Measurements from ENCODE around the gene MARCHF3. TPM values are rescaled to one million over a fixed set of nuclear protein-coding genes. Genes with fewer than 3 reads are reported as not detected.

The MARCHF3 gene
- total and polyA plus RNA-seq, 2 of the 13 experiments (the other 11 are each of a cell fraction or from before 2014, with no cell fraction given): 4.8 to 11.9 TPM

- no peak overlapping the region for H3K27ac ChIP-seq (ENCODE audit: extremely low read length, insufficient read depth, low read length)
- H4K20me1 ChIP-seq (ENCODE audit: insufficient read depth, low read length): no peaks in the 10 kb centered on the region
- WGBS (ENCODE audit: low lambda C conversion rate): 96% methylated on average over 1 of the region's 1 CpG
- H3K79me2 ChIP-seq (ENCODE audit: insufficient read depth, low read length): no peaks in the 10 kb centered on the region
- no peak overlapping the region for H3K9ac ChIP-seq (ENCODE audit: insufficient read depth, low read depth, low read length)
- FAIRE-seq (no peak), ATAC-seq (no peak), DNase-seq (ENCODE audit: low spot score) (no peak)
- in situ Hi-C loops (cut with HindIII; ENCODE audit: extremely low pct_ligation_motif_present, low pct_unique_long_range_greater_than_20kb): no loop called here
- ChIA-PET CTCF (ENCODE audit: low intra/inter-chr PET ratio, low total read pairs) (no interaction called here), POLR2A (no interaction called here)
- no peaks in the 10 kb centered on the region for H3K9me3 ChIP-seq (ENCODE audit: low read length)
- intact Hi-C loops (cut with micrococcal nuclease; ENCODE audit: unreplicated experiment): no loop called here
- BruUV-seq (replicated peaks): no TSS peak
- no peaks in the 10 kb centered on the region for H3K27me3 ChIP-seq (ENCODE audit: control insufficient read depth in 1 of 2, insufficient read depth in 2 of 2, low read length in 2 of 2)
- no peak overlapping the region for H3K4me3 ChIP-seq (replicated peaks in 1 of 3; ENCODE audit: insufficient read depth in 1 of 3, low read depth in 2 of 3, low read length in 3 of 3)
- TF ChIP-seq ZNF782 (CRISPR knock-in tag; IDR thresholded peaks at IDR 0.05; ENCODE audit: borderline replicate concordance) (no peak), HNRNPLL (IDR thresholded peaks at IDR 0.05; ENCODE audit: low read depth, low read length, poor library complexity, severe bottlenecking) (no peak), ZNF225 (CRISPR knock-in tag; IDR thresholded peaks at IDR 0.05) (no peak), KDM5B (CRISPR knock-in tag; IDR thresholded peaks at IDR 0.05; ENCODE audit: borderline replicate concordance) (no peak), ZBTB43 (CRISPR knock-in tag; conservative IDR thresholded peaks at IDR 0.05) (no peak), NBN (conservative IDR thresholded peaks at IDR 0.05) (no peak), ZNF24 (IDR thresholded peaks at IDR 0.05) (no peak), ZBTB1 (CRISPR knock-in tag; IDR thresholded peaks at IDR 0.05; ENCODE audit: borderline replicate concordance) (no peak), ZNF382 (CRISPR knock-in tag; IDR thresholded peaks at IDR 0.05; ENCODE audit: borderline replicate concordance) (no peak), ZBTB4 (CRISPR knock-in tag; IDR thresholded peaks at IDR 0.05; ENCODE audit: borderline replicate concordance) (no peak), ZSCAN30 (CRISPR knock-in tag; IDR thresholded peaks at IDR 0.05) (no peak)
- TF ChIP-seq, protein P1, sequence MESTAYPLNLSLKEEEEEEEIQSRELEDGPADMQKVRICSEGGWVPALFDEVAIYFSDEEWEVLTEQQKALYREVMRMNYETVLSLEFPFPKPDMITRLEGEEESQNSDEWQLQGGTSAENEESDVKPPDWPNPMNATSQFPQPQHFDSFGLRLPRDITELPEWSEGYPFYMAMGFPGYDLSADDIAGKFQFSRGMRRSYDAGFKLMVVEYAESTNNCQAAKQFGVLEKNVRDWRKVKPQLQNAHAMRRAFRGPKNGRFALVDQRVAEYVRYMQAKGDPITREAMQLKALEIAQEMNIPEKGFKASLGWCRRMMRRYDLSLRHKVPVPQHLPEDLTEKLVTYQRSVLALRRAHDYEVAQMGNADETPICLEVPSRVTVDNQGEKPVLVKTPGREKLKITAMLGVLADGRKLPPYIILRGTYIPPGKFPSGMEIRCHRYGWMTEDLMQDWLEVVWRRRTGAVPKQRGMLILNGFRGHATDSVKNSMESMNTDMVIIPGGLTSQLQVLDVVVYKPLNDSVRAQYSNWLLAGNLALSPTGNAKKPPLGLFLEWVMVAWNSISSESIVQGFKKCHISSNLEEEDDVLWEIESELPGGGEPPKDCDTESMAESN (CRISPR knock-in tag; conservative IDR thresholded peaks at IDR 0.05): no peak
- no peaks in the 10 kb centered on the region for H3K4me1 ChIP-seq (ENCODE audit: insufficient read depth, low read length)
- no peak overlapping the region for H2AFZ ChIP-seq (ENCODE audit: low read length)
- H3K36me3 ChIP-seq (replicated peaks in 1 of 2; ENCODE audit: control insufficient read depth in 1 of 2, insufficient read depth in 2 of 2, low read length in 2 of 2): no peaks in the 10 kb centered on the region
- H3K4me2 ChIP-seq (ENCODE audit: low read depth, low read length): no peak overlapping the region
Measured at GRCh38 chr5:127061956-127062355, 31.6 kb upstream of the MARCHF3 start.
